HEK293 (cell line): ENCODE measurements around the gene NTRK3.

Source experiments
- CTCF ChIA-PET: fragments of 350-600 bp; formaldehyde crosslinking; extraction: SDS; loops from one replicate; lab custom pipeline; 2021; ENCODE audit warnings: antibody characterized with exemption; lab: Yijun Ruan, JAX
- POLR2A ChIA-PET: fragments of 300-600 bp; formaldehyde crosslinking; extraction: SDS; loops from one replicate; lab custom pipeline; 2020; ENCODE audit warnings: antibody characterized with exemption, inconsistent platforms; lab: Yijun Ruan, JAX
- H3K27ac ChIP-seq: fragments of 200-500 bp; sonication (Bioruptor generic); 2 replicates; pipeline ENCODE4 v1.5.1; 2014; ENCODE audit warnings: low read depth, low read length, control low read depth, inconsistent platforms; ENCODE audit errors: extremely low read depth
- H3K36me3 ChIP-seq, 2 experiments: fragments of 200-500 bp in 1 of 2; sonication (Bioruptor generic) in 1 of 2; 1 replicate in 1 of 2; 2 replicates in 1 of 2; pipeline ENCODE4 v1.5.1; 2014 to 2017; ENCODE audit warnings: inconsistent platforms in 2 of 2, low read length in 2 of 2; ENCODE audit not compliant: control insufficient read depth in 2 of 2, insufficient read depth in 1 of 2
- H3K4me1 ChIP-seq: fragments of 200-500 bp; sonication (Bioruptor generic); 2 replicates; pipeline ENCODE4 v1.5.1; 2014; ENCODE audit warnings: mild to moderate bottlenecking, low read length, inconsistent platforms; ENCODE audit not compliant: control insufficient read depth, insufficient read depth
- H3K4me3 ChIP-seq: 2 replicates; pipeline ENCODE4 v1.5.1; 2011; ENCODE audit warnings: low read depth, mild to moderate bottlenecking, control low read depth, low read length, moderate library complexity
- H3K9me3 ChIP-seq: fragments of 200-500 bp; sonication (Bioruptor generic); 2 replicates; pipeline ENCODE4 v1.5.1; 2014; ENCODE audit warnings: low read depth, low read length, inconsistent platforms; ENCODE audit not compliant: control insufficient read depth, insufficient read depth
- GLIS1 ChIP-seq: fragments of 450-650 bp; formaldehyde crosslinking; IDR thresholded peaks from 2 replicates; pipeline ENCODE4 v1.5.1; 2016; ENCODE audit warnings: missing biosample characterization, missing genetic modification characterization
- KLF1 ChIP-seq: fragments of 450-650 bp; formaldehyde crosslinking; IDR thresholded peaks from 2 replicates; pipeline ENCODE4 v1.5.1; 2016; ENCODE audit warnings: missing biosample characterization, missing genetic modification characterization
- KLF8 ChIP-seq: fragments of 450-650 bp; formaldehyde crosslinking; IDR thresholded peaks from 2 replicates; pipeline ENCODE4 v1.5.1; 2016; ENCODE audit warnings: missing biosample characterization, missing genetic modification characterization
- SP3 ChIP-seq: fragments of 450-650 bp; formaldehyde crosslinking; IDR thresholded peaks from 2 replicates; pipeline ENCODE4 v1.5.1; 2016; ENCODE audit warnings: missing biosample characterization, missing genetic modification characterization
- ZNF114 ChIP-seq: fragments of 450-650 bp; formaldehyde crosslinking; IDR thresholded peaks from 2 replicates; pipeline ENCODE4 v1.5.0; 2017; ENCODE audit warnings: missing biosample characterization, missing genetic modification characterization
- ZNF2 ChIP-seq: fragments of 450-650 bp; formaldehyde crosslinking; IDR thresholded peaks from 2 replicates; pipeline ENCODE4 v1.5.1; 2016; ENCODE audit warnings: missing biosample characterization, missing genetic modification characterization
- ZNF211 ChIP-seq: fragments of 450-650 bp; formaldehyde crosslinking; IDR thresholded peaks from 2 replicates; pipeline ENCODE4 v1.5.1; 2016; ENCODE audit warnings: low read depth, missing biosample characterization, missing genetic modification characterization
- ZNF214 ChIP-seq: fragments of 450-650 bp; formaldehyde crosslinking; IDR thresholded peaks from 2 replicates; pipeline ENCODE4 v1.5.1; 2017; ENCODE audit warnings: missing biosample characterization, mild to moderate bottlenecking, missing genetic modification characterization, borderline replicate concordance
- ZNF514 ChIP-seq: fragments of 450-650 bp; formaldehyde crosslinking; IDR thresholded peaks from 2 replicates; pipeline ENCODE4 v1.5.1; 2016; ENCODE audit warnings: missing biosample characterization, missing genetic modification characterization
- ZNF521 ChIP-seq: fragments of 450-650 bp; formaldehyde crosslinking; IDR thresholded peaks from 2 replicates; pipeline ENCODE4 v1.5.1; 2017; ENCODE audit warnings: missing biosample characterization, mild to moderate bottlenecking, missing genetic modification characterization
- ZNF544 ChIP-seq: fragments of 450-650 bp; formaldehyde crosslinking; IDR thresholded peaks from 2 replicates; pipeline ENCODE4 v1.5.0; 2017; ENCODE audit warnings: missing biosample characterization, missing genetic modification characterization
- ZNF623 ChIP-seq: fragments of 450-650 bp; formaldehyde crosslinking; IDR thresholded peaks from 2 replicates; pipeline ENCODE4 v1.5.1; 2016; ENCODE audit warnings: missing biosample characterization, missing genetic modification characterization
- ZNF654 ChIP-seq: fragments of 450-650 bp; formaldehyde crosslinking; IDR thresholded peaks from 2 replicates; pipeline ENCODE4 v1.5.1; 2016; ENCODE audit warnings: low read depth, missing biosample characterization, missing genetic modification characterization
- ZNF658 ChIP-seq: fragments of 450-650 bp; formaldehyde crosslinking; IDR thresholded peaks from 2 replicates; pipeline ENCODE4; 2016; ENCODE audit warnings: missing biosample characterization, missing genetic modification characterization
- TF ChIP-seq, protein P1 (sequence below): IDR thresholded peaks from 2 replicates; pipeline ENCODE4 v1.6.1; 2011; ENCODE audit warnings: mild to moderate bottlenecking, low read depth, low read length, borderline replicate concordance
- TF ChIP-seq, protein P2 (sequence below): fragments of 450-650 bp; formaldehyde crosslinking; IDR thresholded peaks from 2 replicates; pipeline ENCODE4 v1.5.1; 2016; ENCODE audit warnings: missing biosample characterization, missing genetic modification characterization

The NTRK3 gene

DNA sequence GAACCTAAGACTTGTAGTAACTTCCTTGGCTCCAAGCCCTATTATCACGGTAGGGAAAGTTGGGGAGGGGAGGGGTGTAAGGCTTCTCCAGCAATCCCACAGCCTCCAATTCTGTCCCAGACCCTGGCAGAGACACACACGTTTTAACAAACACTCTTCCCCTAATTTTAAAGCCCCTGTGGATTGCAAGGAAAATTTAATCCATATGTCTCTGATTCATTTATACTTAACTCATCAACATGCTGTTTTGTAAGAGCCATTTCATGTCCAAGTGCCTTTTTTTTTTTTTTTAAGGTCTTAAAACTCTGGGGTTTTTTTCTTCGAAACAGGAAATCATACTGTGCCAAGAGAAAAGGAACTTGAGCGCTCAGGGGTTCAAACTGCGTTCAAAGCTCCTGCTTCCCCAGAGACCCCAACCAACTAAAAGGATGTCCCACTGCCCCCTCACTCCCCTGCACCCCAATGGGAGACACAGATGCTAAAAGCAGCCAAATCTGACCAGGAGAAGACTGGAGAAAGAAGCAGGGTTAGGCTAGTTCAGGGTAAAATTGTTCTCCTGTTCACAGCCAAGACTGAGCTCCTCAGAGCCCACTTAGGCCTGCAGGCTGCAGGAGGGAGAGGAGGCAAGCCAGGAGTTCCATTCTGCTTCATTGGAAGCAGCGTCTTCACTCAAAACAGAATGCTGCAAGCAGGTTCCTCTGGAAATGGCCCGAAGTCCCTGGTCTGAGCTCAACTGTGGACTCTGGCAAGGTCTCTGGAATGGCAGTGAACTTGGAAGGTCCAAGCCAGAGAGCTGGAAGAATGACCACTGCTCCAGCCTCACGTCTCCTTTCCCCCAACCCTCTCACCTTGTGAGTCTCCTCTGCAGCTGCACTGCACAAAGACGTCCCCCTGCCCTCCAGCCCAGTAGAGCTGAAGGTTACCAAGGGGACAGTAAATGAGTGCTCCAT is 172.5 kb downstream of the NTRK3 start:
- no peak overlapping the region for H3K4me3 ChIP-seq
- ChIA-PET POLR2A (no interaction called here), CTCF (no interaction called here)
- no peaks in the 10 kb centered on the region for H3K9me3 ChIP-seq
- H3K4me1 ChIP-seq = peaks cover 4% of the 10 kb centered on the region; the same call in 1 of the 2 replicates
- no peak for TF ChIP-seq KLF1 (tag by site-specific recombination)
- TF ChIP-seq, protein P1, sequence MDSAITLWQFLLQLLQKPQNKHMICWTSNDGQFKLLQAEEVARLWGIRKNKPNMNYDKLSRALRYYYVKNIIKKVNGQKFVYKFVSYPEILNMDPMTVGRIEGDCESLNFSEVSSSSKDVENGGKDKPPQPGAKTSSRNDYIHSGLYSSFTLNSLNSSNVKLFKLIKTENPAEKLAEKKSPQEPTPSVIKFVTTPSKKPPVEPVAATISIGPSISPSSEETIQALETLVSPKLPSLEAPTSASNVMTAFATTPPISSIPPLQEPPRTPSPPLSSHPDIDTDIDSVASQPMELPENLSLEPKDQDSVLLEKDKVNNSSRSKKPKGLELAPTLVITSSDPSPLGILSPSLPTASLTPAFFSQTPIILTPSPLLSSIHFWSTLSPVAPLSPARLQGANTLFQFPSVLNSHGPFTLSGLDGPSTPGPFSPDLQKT = no peak
- TF ChIP-seq ZNF2 (tag by site-specific recombination) = no peak
- TF ChIP-seq ZNF114 = no peak
- TF ChIP-seq KLF8 (tag by site-specific recombination) = no peak
- no peak for TF ChIP-seq ZNF214 (tag by site-specific recombination)
- no peak for TF ChIP-seq ZNF654
- no peak for TF ChIP-seq GLIS1 (tag by site-specific recombination)
- TF ChIP-seq ZNF544 = no peak
- no peak for TF ChIP-seq ZNF623
- no peak for TF ChIP-seq ZNF658 (tag by site-specific recombination)
- TF ChIP-seq SP3 (tag by site-specific recombination) = no peak
- no peak overlapping the region for H3K27ac ChIP-seq
- H3K36me3 ChIP-seq = no peaks in the 10 kb centered on the region

DNA sequence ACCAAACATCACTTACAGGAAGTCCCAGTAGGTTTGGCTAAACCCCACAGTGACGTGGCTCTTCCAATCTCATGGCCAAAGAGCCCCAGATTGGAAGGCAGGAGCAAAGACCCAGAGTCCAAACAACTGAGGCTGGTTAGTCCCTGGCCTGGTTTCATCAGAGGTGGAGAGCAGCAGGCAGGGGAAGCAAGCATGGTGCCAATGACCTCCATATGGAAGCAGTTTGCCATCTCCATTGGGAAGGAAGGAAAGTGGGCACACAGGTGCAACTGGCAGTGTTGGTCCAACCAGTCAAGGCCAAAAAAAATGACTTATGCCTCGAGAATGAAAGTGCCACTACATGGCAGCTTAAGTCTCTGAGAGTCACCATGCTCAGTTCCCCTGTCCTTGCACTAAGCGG is 175.9 kb downstream of the NTRK3 start:
- Histone ChIP-seq H3K4me1 (no peaks in the 10 kb centered on the region), H3K27ac (no peak overlapping the region), H3K36me3 (no peaks in the 10 kb centered on the region), H3K4me3 (no peak overlapping the region), H3K9me3 (no peaks in the 10 kb centered on the region)
- ChIA-PET POLR2A (no interaction called here), CTCF (no interaction called here)
- TF ChIP-seq ZNF211 (no peak), ZNF521 (no peak)
- TF ChIP-seq, protein P2, sequence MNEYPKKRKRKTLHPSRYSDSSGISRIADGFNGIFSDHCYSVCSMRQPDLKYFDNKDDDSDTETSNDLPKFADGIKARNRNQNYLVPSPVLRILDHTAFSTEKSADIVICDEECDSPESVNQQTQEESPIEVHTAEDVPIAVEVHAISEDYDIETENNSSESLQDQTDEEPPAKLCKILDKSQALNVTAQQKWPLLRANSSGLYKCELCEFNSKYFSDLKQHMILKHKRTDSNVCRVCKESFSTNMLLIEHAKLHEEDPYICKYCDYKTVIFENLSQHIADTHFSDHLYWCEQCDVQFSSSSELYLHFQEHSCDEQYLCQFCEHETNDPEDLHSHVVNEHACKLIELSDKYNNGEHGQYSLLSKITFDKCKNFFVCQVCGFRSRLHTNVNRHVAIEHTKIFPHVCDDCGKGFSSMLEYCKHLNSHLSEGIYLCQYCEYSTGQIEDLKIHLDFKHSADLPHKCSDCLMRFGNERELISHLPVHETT (tag by site-specific recombination) = no peak

DNA sequence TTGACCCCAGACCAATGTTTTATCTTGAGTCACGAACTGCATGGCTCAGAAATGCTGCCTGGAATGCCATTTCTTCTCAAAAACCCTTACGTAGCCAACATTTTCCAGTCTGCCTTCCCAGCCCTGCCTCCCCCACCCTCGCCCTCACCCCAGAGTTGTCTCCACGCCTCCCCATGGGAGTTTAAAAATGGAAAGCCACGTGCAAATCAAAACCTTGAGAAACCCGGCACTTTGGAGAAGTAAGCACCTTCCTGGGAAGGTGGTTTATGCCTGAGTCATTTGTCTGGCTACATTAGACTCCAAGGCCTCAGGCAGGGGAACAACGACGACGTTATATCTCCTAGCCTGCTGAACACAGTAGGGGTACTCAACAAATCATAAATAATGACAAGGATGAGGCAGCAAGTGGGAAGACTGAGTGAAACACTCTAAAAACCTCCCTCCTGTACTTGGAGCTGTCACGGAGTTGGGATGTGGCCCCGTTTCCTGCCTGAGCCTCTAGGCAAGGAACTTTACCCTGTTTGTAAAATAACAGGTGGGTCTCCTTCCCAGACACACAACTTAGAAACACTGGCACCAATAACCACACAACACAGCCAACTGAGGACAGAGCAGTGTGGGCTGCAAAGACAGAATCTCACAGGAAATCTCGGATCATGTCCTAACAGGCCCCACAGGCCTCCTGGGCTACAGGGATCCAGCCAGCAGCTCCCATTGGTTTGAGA is 179.1 kb downstream of the NTRK3 start:
- Histone ChIP-seq H3K36me3 (no peaks in the 10 kb centered on the region), H3K9me3 (no peaks in the 10 kb centered on the region), H3K27ac (no peak overlapping the region), H3K4me1 (no peaks in the 10 kb centered on the region), H3K4me3 (no peak overlapping the region)
- no peak for TF ChIP-seq ZNF514 (tag by site-specific recombination)
- no peak for TF ChIP-seq GLIS1 (tag by site-specific recombination)
- POLR2A ChIA-PET = interaction anchor here (0.7 kb wide), 1 partner anchor 72 kb away, joined by 3 read pairs; no protein-coding TSS in a partner anchor
- CTCF ChIA-PET = interaction anchor here (1.0 to 1.2 kb wide), 2 partner anchors 197 to 373 kb away, joined by 3 read pairs; no protein-coding TSS in a partner anchor
